ENCODE results near the gene ZNF43. TPM values are rescaled to one million over a fixed set of nuclear protein-coding genes. Genes with fewer than 3 reads are reported as not detected.

Gene ZNF43
- total RNA-seq, 2 donors from 2014 or later: 5.9 to 7.2 TPM

- Histone ChIP-seq H3K4me1 (peaks cover 0 to 5% of the 10 kb centered on the region in 2 donors), H3K4me3 (no peak overlapping the region), H3K9me3 (no peaks in the 10 kb centered on the region), H3K27me3 (no peaks in the 10 kb centered on the region), H3K27ac (no peak overlapping the region), H3K36me3 (no peaks in the 10 kb centered on the region)
- DNase-seq (ENCODE audit: low spot score): no peak
- TF ChIP-seq CTCF (IDR thresholded peaks at IDR 0.05): no peak
Observed at GRCh38 chr19:21841488-21842097, 5.6 kb upstream of the ZNF43 start.

- no peak for TF ChIP-seq CTCF (IDR thresholded peaks at IDR 0.05)
- DNase-seq (ENCODE audit: low spot score): no peak
- Histone ChIP-seq H3K4me1 (peaks cover 0 to 9% of the 10 kb centered on the region in 2 donors), H3K36me3 (no peaks in the 10 kb centered on the region), H3K9me3 (no peaks in the 10 kb centered on the region), H3K27ac (no peak overlapping the region), H3K4me3 (no peak overlapping the region), H3K27me3 (no peaks in the 10 kb centered on the region)
Observed at GRCh38 chr19:21841081-21841480, 5.1 kb upstream of the ZNF43 start.

- H3K4me1 ChIP-seq: peaks cover 0 to 9% of the 10 kb centered on the region in 2 donors
- TF ChIP-seq CTCF (IDR thresholded peaks at IDR 0.05): no peak
- H3K27me3 ChIP-seq: no peaks in the 10 kb centered on the region
- H3K27ac ChIP-seq: no peak overlapping the region
- DNase-seq (ENCODE audit: low spot score): no peak
- H3K9me3 ChIP-seq: no peaks in the 10 kb centered on the region
- H3K36me3 ChIP-seq: no peaks in the 10 kb centered on the region
- no peak overlapping the region for H3K4me3 ChIP-seq
Observed at GRCh38 chr19:21839976-21840375, 4.0 kb upstream of the ZNF43 start.

- peaks cover 0 to 9% of the 10 kb centered on the region in 2 donors for H3K4me1 ChIP-seq
Observed at GRCh38 chr19:21838646-21839045, 2.7 kb upstream of the ZNF43 start.

GRCh38 chr19:21835429-21835809 is 563 bp downstream of the ZNF43 start:
- DNase-seq (ENCODE audit: low spot score): no peak
- peaks cover 0 to 9% of the 10 kb centered on the region in 2 donors for H3K4me1 ChIP-seq
- TF ChIP-seq CTCF (IDR thresholded peaks at IDR 0.05): no peak

More at GRCh38 chr19:21838646-21839045, 2.7 kb upstream of the ZNF43 start:
- Histone ChIP-seq H3K27ac (no peak overlapping the region), H3K36me3 (no peaks in the 10 kb centered on the region), H3K27me3 (no peaks in the 10 kb centered on the region), H3K4me3 (no peak overlapping the region), H3K9me3 (no peaks in the 10 kb centered on the region)
- no peak for DNase-seq (ENCODE audit: low spot score)
- TF ChIP-seq CTCF (IDR thresholded peaks at IDR 0.05): no peak

GRCh38 chr19:21833733-21834132 is 2.2 kb downstream of the ZNF43 start:
- Histone ChIP-seq H3K27ac (no peak overlapping the region), H3K36me3 (no peaks in the 10 kb centered on the region), H3K4me3 (no peak overlapping the region), H3K27me3 (no peaks in the 10 kb centered on the region), H3K9me3 (peaks cover 0 to 9% of the 10 kb centered on the region in 2 donors), H3K4me1 (peaks cover 0 to 9% of the 10 kb centered on the region in 2 donors)
- DNase-seq (ENCODE audit: low spot score): no peak
- no peak for TF ChIP-seq CTCF (IDR thresholded peaks at IDR 0.05)

More at GRCh38 chr19:21835429-21835809, 563 bp downstream of the ZNF43 start:
- peak overlapping the region; percentile 62 to 63 for H3K4me3 ChIP-seq
- H3K9me3 ChIP-seq: peaks cover 0 to 9% of the 10 kb centered on the region in 2 donors
- H3K27ac ChIP-seq: peak overlapping the region; percentile 85 to 91
- H3K27me3 ChIP-seq: no peaks in the 10 kb centered on the region
- no peaks in the 10 kb centered on the region for H3K36me3 ChIP-seq
